HepG2 (cell line): ENCODE results near the gene EDC3. TPM values are rescaled to one million over a fixed set of nuclear protein-coding genes. Genes with fewer than 3 reads are reported as not detected.

Source experiments
- ATAC-seq: fragments of 200-7000 bp; cut with Tn5 transposase; 3 replicates; pipeline ENCODE4 v1.9.1; 2020; ENCODE audit warnings: mild to moderate bottlenecking, moderate library complexity
- BruUV-seq: library from RNA; stranded (reverse); fragments of 400-500 nt; replicated peaks from 2 replicates; lab custom pipeline; 2021; lab: Mats Ljungman, UMichigan
- CTCF ChIA-PET: fragments of 300-600 bp; formaldehyde crosslinking; extraction: SDS; loops from one replicate; lab custom pipeline; 2021; ENCODE audit warnings: low total read pairs, inconsistent platforms, low intra/inter-chr PET ratio; lab: Yijun Ruan, JAX
- POLR2A ChIA-PET: fragments of 350-600 bp; sonication (Branson Sonifier 250); formaldehyde crosslinking; loops from one replicate; lab custom pipeline; 2020; ENCODE audit warnings: antibody characterized with exemption, inconsistent platforms; lab: Yijun Ruan, JAX
- DNase-seq: peaks from one replicate; pipeline ENCODE4 v3.0.0-alpha.2; 2015; ENCODE audit warnings: low spot score
- FAIRE-seq: peaks from 3 replicates; lab custom pipeline; 2011; peaks lifted over from hg19 to GRCh38; lab: Jason Lieb, UNC
- H2AFZ ChIP-seq: one replicate; pipeline ENCODE4 v1.6.1; 2011; ENCODE audit warnings: low read length, inconsistent platforms
- H3K27ac ChIP-seq: fragments of 300-600 bp; 3 replicates; pipeline ENCODE4 v1.8.0; 2011; ENCODE audit warnings: mixed run types, mild to moderate bottlenecking, mixed read lengths, low read length, inconsistent platforms; ENCODE audit not compliant: insufficient read depth; ENCODE audit errors: extremely low read length
- H3K27me3 ChIP-seq, 2 experiments: fragments of 200-600 bp in 1 of 2; 2 replicates in 1 of 2; 3 replicates in 1 of 2; pipeline versions ENCODE4 v1.6.0 to v1.8.0; 2011; ENCODE audit warnings: low read length in 2 of 2, mild to moderate bottlenecking in 2 of 2, moderate library complexity in 2 of 2, inconsistent platforms in 1 of 2; ENCODE audit not compliant: insufficient read depth in 2 of 2, control insufficient read depth in 1 of 2
- H3K36me3 ChIP-seq, 2 experiments: fragments of 200-600 bp in 1 of 2; replicated peaks in 1 of 2; 2 replicates in 1 of 2; 3 replicates in 1 of 2; pipeline versions ENCODE4 v1.5.1 to v1.8.0; 2011; ENCODE audit warnings: low read length in 2 of 2, inconsistent platforms in 1 of 2; ENCODE audit not compliant: insufficient read depth in 2 of 2, control insufficient read depth in 1 of 2
- H3K4me1 ChIP-seq: 2 replicates; pipeline ENCODE4 v1.5.1; 2012; ENCODE audit warnings: low read length, inconsistent platforms; ENCODE audit not compliant: insufficient read depth
- H3K4me2 ChIP-seq: 2 replicates; pipeline ENCODE4 v1.6.0; 2011; ENCODE audit warnings: low read depth, low read length, inconsistent platforms
- H3K4me3 ChIP-seq, 3 experiments: fragments of 200-600 bp in 1 of 3; sonication (generic), shearing (Covaris generic) in 1 of 3; replicated peaks in 1 of 3; 2 replicates each; pipeline ENCODE4 v1.5.1; 2011 to 2016; ENCODE audit warnings: low read length in 3 of 3, inconsistent platforms in 2 of 3, low read depth in 2 of 3, mild to moderate bottlenecking in 2 of 3, control low read depth in 1 of 3, mixed read lengths in 1 of 3; ENCODE audit not compliant: insufficient read depth in 1 of 3
- H3K79me2 ChIP-seq: one replicate; pipeline ENCODE4 v1.6.1; 2011; ENCODE audit warnings: low read length, inconsistent platforms; ENCODE audit not compliant: insufficient read depth
- H3K9ac ChIP-seq: 2 replicates; pipeline ENCODE4 v1.6.0; 2011; ENCODE audit warnings: mild to moderate bottlenecking, low read depth, low read length, inconsistent platforms; ENCODE audit not compliant: insufficient read depth
- H3K9me3 ChIP-seq: 2 replicates; pipeline ENCODE4 v1.5.1; 2012; ENCODE audit warnings: mild to moderate bottlenecking, low read length
- H4K20me1 ChIP-seq: 2 replicates; pipeline ENCODE4 v1.6.0; 2011; ENCODE audit warnings: inconsistent platforms, mild to moderate bottlenecking, low read length, moderate library complexity; ENCODE audit not compliant: insufficient read depth
- FUBP1 ChIP-seq: sonication (generic); formaldehyde crosslinking; IDR thresholded peaks from 2 replicates; pipeline ENCODE4 v1.5.1; 2020; ENCODE audit warnings: missing genetic modification reagents, mild to moderate bottlenecking, borderline replicate concordance
- MNT ChIP-seq: fragments of 450-650 bp; IDR thresholded peaks from 2 replicates; pipeline ENCODE4 v1.6.1; 2016
- NCOA5 ChIP-seq: sonication (generic); formaldehyde crosslinking; IDR thresholded peaks from 2 replicates; pipeline ENCODE4 v1.4.0; 2020; ENCODE audit warnings: missing genetic modification reagents
- NFE2 ChIP-seq: sonication (generic); formaldehyde crosslinking; IDR thresholded peaks from 2 replicates; pipeline ENCODE4 v1.4.0; 2020; ENCODE audit warnings: missing genetic modification reagents
- RELA ChIP-seq: sonication (generic); formaldehyde crosslinking; IDR thresholded peaks from 2 replicates; pipeline ENCODE4 v1.4.0; 2020; ENCODE audit warnings: missing genetic modification reagents
- ZNF773 ChIP-seq: sonication (generic); formaldehyde crosslinking; IDR thresholded peaks from 2 replicates; pipeline ENCODE4 v1.4.0; 2020; ENCODE audit warnings: missing genetic modification reagents, borderline replicate concordance
- in situ Hi-C: cut with HindIII; loops from 2 replicates; pipeline ENCODE4 v1.10.0; 2017; ENCODE audit warnings: low pct_unique_long_range_greater_than_20kb; ENCODE audit not compliant: extremely low pct_ligation_motif_present
- intact Hi-C: fragments of 100-400 bp; cut with micrococcal nuclease; formaldehyde crosslinking; loops from one replicate; pipeline ENCODE4 v1.10.0; 2022; ENCODE audit not compliant: unreplicated experiment
- polyA plus RNA-seq, 8 experiments: library from polyadenylated mRNA; depleted of rRNA in 3 of 8; stranded (reverse) in 7 of 8; unstranded in 1 of 8; fragments of >200 nt; fragmentation: Illumina TruSeq in 4 of 8; extraction: Trizol in 4 of 8; gene quantifications; 2 replicates each; pipeline versions ENCODE4 v1.2.1 to v1.2.3, GENCODE V29; 2011 to 2016; ENCODE audit warnings: low read depth in 4 of 8, missing spikeins in 1 of 8, mixed read lengths in 1 of 8; ENCODE audit not compliant: insufficient read depth in 1 of 8
- total RNA-seq, 5 experiments: library from RNA; depleted of rRNA; stranded (reverse); fragments of >200 nt; fragmentation: Illumina TruSeq; extraction: Trizol; gene quantifications; 2 replicates each; pipeline ENCODE4 v1.2.3, GENCODE V29; 2016; ENCODE audit warnings: low read depth in 1 of 5

EDC3 gene
- total and polyA plus RNA-seq, 2 of the 13 experiments (the other 11 are each of a cell fraction or from before 2014, with no cell fraction given), result 17.4 to 32.0 TPM

DNA sequence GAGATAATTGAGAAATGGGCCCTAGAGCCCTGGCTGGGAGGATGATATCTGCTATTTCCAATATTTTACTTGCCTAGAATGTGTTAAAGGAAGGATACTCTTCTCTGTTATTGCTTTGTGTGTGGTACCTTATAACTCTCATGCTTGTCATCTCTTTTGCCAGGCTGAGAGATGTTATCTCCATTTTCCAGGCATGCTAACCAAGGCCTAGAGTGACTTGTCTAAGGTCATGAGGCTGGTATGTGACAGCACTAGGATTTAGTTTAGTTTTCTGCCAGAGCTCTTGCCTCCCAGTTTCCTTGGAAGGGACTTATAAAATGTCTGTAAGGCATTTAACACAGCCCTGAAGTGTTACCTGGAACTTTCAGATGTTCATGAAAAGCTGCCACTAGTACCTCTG lies 78.8 kb downstream of the EDC3 start:
- intact Hi-C loops, result loop anchor here (5.0 kb wide), 2 partner anchors 175 to 245 kb away; no protein-coding TSS in a partner anchor
- Histone ChIP-seq H3K9me3 (no peaks in the 10 kb centered on the region), H3K27ac (peak overlapping the region; percentile 93), H3K4me3 (peak overlapping the region; percentile 90 to 100 (median 94)), H3K36me3 (peaks cover 12 to 29% of the 10 kb centered on the region in 2 experiments), H3K27me3 (peaks cover 0 to 11% of the 10 kb centered on the region in 2 experiments; a peak in 1 of 5 replicates), H3K9ac (peak overlapping the region; percentile 99), H3K4me2 (peak overlapping the region; percentile 85), H3K4me1 (peaks cover 39% of the 10 kb centered on the region)
- no peak for FAIRE-seq
- no peak for DNase-seq
- ChIA-PET POLR2A (interaction anchor here (1.6 to 6.9 kb wide), 4 partner anchors 18 to 76 kb away, joined by 3 to 52 read pairs (median 12); partner anchors contain the start of gene ARID3B), CTCF (interaction anchor here (1.1 kb wide), 1 partner anchor 243 kb away, joined by 3 read pairs; no protein-coding TSS in a partner anchor)
- BruUV-seq, result no TSS peak
- no peak for ATAC-seq
- TF ChIP-seq MNT (no peak), RELA (CRISPR knock-in tag) (no peak), NFE2 (no peak), NCOA5 (CRISPR knock-in tag) (no peak), FUBP1 (CRISPR knock-in tag) (no peak), ZNF773 (no peak)
- TF ChIP-seq, all 625 proteins: peak for 0
- Histone ChIP-seq H2AFZ (no peak overlapping the region), H3K79me2 (peaks cover 50% of the 10 kb centered on the region), H4K20me1 (peaks cover 56% of the 10 kb centered on the region)
- in situ Hi-C loops, result no loop called here
